Prostate gland (tissue), 2 donors: ENCODE data around the gene FGF6. TPM values are rescaled to one million over a fixed set of nuclear protein-coding genes. Genes with fewer than 3 reads are reported as not detected.

Experiments used
- DNase-seq: peaks from one replicate; pipeline ENCODE4 v3.0.0-alpha.2; 2019; ENCODE audit warnings: low spot score
- H3K27ac ChIP-seq, 2 donors: fragments of 200-600 bp; sonication (generic); 2 replicates each; pipeline ENCODE4 v1.5.1; 2017 to 2019
- H3K27me3 ChIP-seq: fragments of 200-600 bp; sonication (generic); replicated peaks from 2 replicates; pipeline ENCODE4 v1.5.1; 2019; ENCODE audit not compliant: insufficient read depth
- H3K36me3 ChIP-seq, 2 donors: fragments of 200-600 bp; sonication (generic); 1 replicate in 1 of 2; 2 replicates in 1 of 2; pipeline versions ENCODE4 v1.5.1 to v1.8.1; 2017 to 2019
- H3K4me1 ChIP-seq: fragments of 200-600 bp; sonication (generic); replicated peaks from 2 replicates; pipeline ENCODE4 v1.5.1; 2019
- H3K4me3 ChIP-seq, 2 donors: fragments of 200-600 bp; sonication (generic); 2 replicates each; pipeline ENCODE4 v1.5.1; 2017 to 2019
- H3K9me3 ChIP-seq: fragments of 200-600 bp; sonication (generic); 2 replicates; pipeline ENCODE4 v1.5.1; 2017
- CTCF ChIP-seq, 4 experiments: fragments of 200-600 bp in 2 of 4; fragments of 450-650 bp in 2 of 4; sonication (generic) in 2 of 4; IDR thresholded peaks; 1 replicate in 3 of 4; 2 replicates in 1 of 4; pipeline ENCODE4 v1.5.1; 2016 to 2019; ENCODE audit warnings: antibody characterized with exemption in 4 of 4, mild to moderate bottlenecking in 2 of 4, moderate library complexity in 2 of 4
- POLR2A ChIP-seq: fragments of 450-650 bp; IDR thresholded peaks from one replicate; pipeline ENCODE4 v1.6.1; 2016; ENCODE audit warnings: antibody characterized with exemption, mild to moderate bottlenecking
- POLR2AphosphoS5 ChIP-seq: sonication (generic); formaldehyde crosslinking; IDR thresholded peaks from one replicate; pipeline ENCODE4 v1.6.1; 2017; ENCODE audit warnings: antibody characterized with exemption
- WGBS: methylation state at CpG from one replicate; pipeline ENCODE4 v1.1.5; 2018; 5-methylcytosine and 5-hydroxymethylcytosine counted together
- intact Hi-C: fragments of 100-400 bp; cut with DNase I; formaldehyde crosslinking; loops from one replicate; pipeline ENCODE4 v1.14.2; 2022
- total RNA-seq, 2 donors: library from RNA; depleted of rRNA; stranded (reverse); fragments of >200 nt; gene quantifications; one replicate each; pipeline ENCODE4 v1.1.0, GENCODE V29; 2016

The FGF6 gene
- total RNA-seq, 2 donors from 2014 or later = not detected

- Histone ChIP-seq H3K9me3 (no peaks in the 10 kb centered on the region), H3K27me3 (no peaks in the 10 kb centered on the region), H3K4me1 (no peaks in the 10 kb centered on the region), H3K36me3 (no peaks in the 10 kb centered on the region), H3K27ac (no peak overlapping the region), H3K4me3 (no peak overlapping the region)
- no peak for TF ChIP-seq CTCF (IDR thresholded peaks at IDR 0.05)
- TF ChIP-seq POLR2A = no peak
- no peak for TF ChIP-seq POLR2AphosphoS5
- DNase-seq = no peak
- 88% methylated on average over 9 of the region's 9 CpGs for WGBS
- intact Hi-C loops = no loop called here
These were observed 3.6 kb upstream of the FGF6 start for GRCh38 chr12:4448943-4449850.

- Histone ChIP-seq H3K27me3 (no peaks in the 10 kb centered on the region), H3K4me3 (no peak overlapping the region), H3K27ac (no peak overlapping the region), H3K9me3 (no peaks in the 10 kb centered on the region), H3K36me3 (no peaks in the 10 kb centered on the region), H3K4me1 (no peaks in the 10 kb centered on the region)
- no peak for TF ChIP-seq POLR2A
- TF ChIP-seq POLR2AphosphoS5 = no peak
- no peak for TF ChIP-seq CTCF (IDR thresholded peaks at IDR 0.05)
- intact Hi-C loops = no loop called here
- DNase-seq = no peak
- WGBS = 82% methylated on average over 6 of the region's 6 CpGs
These were observed 2.8 kb upstream of the FGF6 start for GRCh38 chr12:4448371-4448940.

GRCh38 chr12:4447151-4447550 is 1.5 kb upstream of the FGF6 start:
- 95% methylated on average over 3 of the region's 3 CpGs for WGBS
- Histone ChIP-seq H3K4me3 (no peak overlapping the region), H3K9me3 (no peaks in the 10 kb centered on the region), H3K27ac (no peak overlapping the region), H3K4me1 (no peaks in the 10 kb centered on the region), H3K36me3 (no peaks in the 10 kb centered on the region), H3K27me3 (no peaks in the 10 kb centered on the region)
- no peak for TF ChIP-seq POLR2A
- no peak for TF ChIP-seq CTCF (IDR thresholded peaks at IDR 0.05)
- TF ChIP-seq POLR2AphosphoS5 = no peak
- intact Hi-C loops = no loop called here
- no peak for DNase-seq

GRCh38 chr12:4446335-4446734 is 720 bp upstream of the FGF6 start:
- intact Hi-C loops = no loop called here
- DNase-seq = no peak
- no peak overlapping the region for H3K27ac ChIP-seq
- H3K36me3 ChIP-seq = no peaks in the 10 kb centered on the region
- no peaks in the 10 kb centered on the region for H3K4me1 ChIP-seq
- WGBS = 41% methylated on average over 2 of the region's 2 CpGs
- no peak for TF ChIP-seq POLR2AphosphoS5
- no peak for TF ChIP-seq POLR2A
- TF ChIP-seq CTCF (IDR thresholded peaks at IDR 0.05) = no peak
- no peaks in the 10 kb centered on the region for H3K9me3 ChIP-seq
- H3K4me3 ChIP-seq = no peak overlapping the region
- peaks cover 3% of the 10 kb centered on the region for H3K27me3 ChIP-seq
